Measurements from ENCODE around the gene MAPK8.

The MAPK8 gene

DNA sequence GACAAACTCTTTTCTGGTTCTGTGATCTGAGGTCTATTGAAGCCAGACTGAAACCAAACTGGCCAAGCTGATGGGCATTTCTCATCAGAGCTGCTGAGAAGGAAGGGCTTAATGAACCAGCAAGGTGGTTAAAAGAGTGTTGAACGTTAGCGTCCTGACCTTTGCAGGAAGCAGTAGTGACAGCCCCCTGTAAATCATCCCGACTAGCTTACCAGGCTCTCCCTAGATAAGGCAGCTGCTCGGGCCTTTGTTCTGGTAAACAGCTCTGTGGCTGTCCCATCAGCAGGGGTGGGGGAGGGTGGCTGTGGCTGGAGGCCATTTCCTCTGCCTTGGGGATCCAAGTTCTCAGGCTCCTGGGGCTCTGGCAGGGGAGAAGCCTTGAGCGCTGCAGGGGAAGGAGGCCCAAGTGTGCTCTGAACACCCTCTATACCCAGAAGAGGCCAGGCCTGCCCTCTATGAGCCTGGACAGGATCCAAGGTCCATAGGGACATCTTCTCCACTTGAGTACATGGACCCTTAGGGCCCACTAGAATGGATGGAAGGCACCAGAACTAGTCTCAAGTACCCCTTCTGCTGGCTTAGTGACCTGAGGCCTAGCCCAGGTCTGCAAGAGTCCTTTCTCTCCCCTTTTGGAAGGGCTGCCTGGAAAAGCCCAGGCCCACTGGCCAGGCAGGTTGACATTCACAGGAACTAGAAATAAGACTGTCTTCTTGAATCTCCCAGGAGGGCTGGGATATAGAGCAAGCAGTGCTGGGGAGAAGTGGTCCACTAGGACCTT, 163.8 kb downstream of the MAPK8 start:
- no peak for DNase-seq (ENCODE audit: extremely low read depth in 1 of 2, low read depth in 1 of 2)

DNA sequence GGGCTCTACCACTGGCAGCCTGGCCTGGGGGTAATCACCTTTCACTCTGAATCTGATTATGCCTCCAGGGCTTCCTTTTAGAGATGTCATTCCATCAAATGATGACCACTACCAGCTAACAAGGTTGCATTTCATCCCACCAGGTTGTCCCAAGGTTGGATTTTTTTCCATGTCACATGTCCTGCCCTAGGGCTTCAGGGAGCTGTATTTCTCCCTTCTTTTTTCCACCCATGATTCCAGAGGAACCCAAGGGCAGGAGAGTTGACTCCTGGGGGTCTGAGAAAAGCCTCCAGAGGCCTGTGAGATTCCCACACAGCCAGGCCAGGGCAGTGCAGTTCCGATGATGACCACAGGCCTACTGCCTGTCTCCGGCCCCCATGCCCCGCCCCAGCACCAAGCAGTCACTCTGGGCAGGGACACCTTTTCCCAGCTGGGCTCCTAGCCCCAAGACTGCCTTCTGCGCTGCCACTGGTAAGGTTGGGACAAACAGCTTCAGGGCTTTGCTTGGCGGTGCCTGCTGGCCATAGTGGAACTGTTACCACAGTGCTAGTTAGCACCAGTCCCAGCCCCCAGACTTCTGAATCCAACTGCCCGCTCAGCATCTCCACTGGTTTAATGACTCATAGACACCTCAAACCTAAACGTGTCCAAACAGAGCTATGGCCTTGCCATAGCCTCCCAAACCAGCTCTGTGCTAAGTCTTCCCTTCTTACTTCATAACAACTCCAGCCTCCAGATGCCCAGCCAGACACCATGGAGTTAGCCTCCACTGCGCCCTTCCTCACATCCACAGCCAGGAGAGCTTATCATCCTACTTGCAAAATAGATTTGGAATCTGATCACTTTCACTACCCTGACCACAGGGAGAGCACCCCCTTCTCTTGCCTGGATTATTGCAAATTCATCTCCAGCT, 164.7 kb downstream of the MAPK8 start:
- DNase-seq (ENCODE audit: extremely low read depth in 1 of 2, low read depth in 1 of 2) = no peak

DNA sequence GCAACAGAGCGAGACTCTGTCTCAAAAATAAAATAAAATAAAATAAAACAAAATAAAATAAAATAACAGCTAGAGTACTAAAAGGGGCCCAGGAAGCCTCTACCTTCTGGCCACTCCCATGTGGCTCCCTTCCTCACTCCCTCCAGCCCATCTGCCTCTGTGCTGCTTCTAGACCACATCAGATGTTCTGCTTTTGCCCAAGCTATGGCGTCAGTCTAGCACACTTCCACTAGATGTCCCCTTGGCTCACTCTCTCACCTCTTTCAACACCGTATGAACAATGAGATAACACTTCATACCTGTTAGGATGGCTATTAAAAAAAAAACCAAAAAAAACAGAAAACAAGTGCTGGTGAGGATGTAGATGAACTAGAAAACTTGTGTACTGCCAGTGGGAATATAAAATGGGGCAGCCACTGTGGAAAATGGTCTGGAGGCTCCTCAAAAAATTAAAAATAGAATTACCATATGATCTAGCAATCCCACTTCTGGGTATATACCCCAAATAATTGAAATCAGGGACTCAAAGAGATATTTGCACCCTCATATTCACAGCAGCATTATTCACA, 166.1 kb downstream of the MAPK8 start:
- DNase-seq (ENCODE audit: extremely low read depth in 1 of 2, low read depth in 1 of 2) = no peak

DNA sequence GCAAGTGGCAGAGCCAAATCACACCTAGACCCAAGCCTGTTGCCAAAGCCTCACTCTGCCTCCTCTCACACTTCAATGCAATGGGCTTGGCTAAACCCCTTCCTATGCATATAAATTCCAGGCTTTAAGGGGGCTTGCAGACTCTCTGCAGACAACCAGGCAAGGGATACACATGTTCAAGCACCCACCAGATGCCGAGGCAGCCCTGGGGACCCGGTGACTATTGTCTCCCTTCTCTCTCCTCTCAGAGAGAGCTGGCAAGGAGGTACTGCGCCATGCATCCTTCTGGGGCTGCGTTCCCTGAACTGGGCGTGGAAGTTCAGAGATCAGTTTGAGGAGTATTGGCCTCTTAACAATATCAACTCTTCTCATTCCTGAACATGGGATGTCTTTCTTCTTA, 167.2 kb downstream of the MAPK8 start:
- no peak for DNase-seq (ENCODE audit: extremely low read depth in 1 of 2, low read depth in 1 of 2)

DNA sequence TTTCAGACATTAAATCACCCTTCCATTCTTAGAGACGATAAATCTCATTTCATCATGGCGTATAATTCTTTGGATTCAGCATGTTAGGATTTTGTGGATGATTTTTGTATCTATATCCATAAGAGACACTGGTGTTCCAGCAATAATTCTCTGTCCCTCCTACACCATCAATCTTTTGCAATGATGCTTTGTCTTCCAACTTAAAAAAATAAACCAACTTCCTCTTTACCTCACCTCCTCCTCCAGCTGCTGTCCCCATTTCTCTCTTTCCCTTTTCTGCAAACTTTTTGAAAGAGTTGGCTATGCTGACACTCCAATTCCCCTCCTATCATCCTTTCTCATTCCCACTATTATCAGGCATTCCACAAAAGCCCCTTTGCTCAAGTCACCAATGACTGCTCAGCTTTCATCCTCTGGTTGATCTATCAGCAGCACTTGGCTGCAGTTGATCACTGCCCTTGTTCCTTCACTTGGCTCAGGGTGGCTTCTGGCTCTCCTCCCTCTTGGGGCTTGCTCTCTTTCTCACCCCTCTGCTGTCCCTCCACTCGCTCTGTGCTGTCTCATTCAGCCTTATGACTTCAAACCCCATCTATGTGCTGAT, 168.4 kb downstream of the MAPK8 start:
- no peak for DNase-seq (ENCODE audit: extremely low read depth in 1 of 2, low read depth in 1 of 2)

DNA sequence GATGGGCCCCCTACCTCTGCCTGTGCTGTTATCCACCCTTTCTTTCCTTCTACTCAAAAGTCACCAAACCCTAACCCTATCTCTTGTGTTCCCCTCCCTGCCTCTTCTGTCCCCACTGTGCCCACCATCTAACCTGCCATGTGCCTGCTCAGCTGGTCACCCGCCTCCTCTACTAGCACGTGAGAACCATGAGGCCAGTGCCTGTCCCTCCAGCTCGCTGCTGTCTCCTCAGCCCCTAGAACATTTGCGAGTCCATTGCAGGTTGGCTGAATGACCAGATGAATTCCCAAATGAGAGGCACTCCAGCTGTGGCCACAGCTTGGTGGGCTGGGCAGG, 169.4 kb downstream of the MAPK8 start:
- DNase-seq (ENCODE audit: extremely low read depth in 1 of 2, low read depth in 1 of 2) = no peak

DNA sequence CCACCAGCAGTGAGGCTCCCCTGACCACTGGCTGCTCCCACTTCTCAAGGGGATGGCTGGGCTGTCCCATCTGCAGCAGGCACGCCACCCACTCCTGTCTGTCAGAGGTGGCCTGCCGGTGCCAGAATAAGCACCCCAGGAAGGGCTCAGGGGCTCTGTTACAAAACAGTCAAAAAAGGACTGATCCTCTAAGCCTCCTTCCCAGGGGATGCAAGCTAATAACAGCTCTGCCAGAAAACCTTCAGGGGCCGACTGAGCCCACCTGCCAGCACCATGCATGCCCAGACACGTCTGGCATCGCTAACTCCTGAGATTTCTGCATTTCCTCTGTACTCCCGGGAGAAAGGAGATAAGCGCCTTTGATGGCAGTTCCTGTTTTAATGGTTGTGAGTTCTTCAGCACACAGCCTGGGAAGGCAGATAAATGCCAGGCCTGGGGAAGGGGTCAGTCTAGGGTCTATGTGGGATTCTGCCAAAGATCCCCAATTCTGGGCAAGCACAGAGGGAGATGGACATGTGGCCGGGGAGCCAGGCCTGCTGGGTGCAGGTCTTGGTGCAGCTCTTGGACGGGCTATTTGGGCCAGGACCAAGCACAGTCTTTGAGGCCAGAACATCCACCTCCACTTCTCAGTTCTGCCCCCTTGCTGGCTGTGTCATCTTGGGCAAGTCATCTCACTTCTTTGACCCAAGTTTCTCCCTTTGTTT, 170.0 kb downstream of the MAPK8 start:
- no peak for DNase-seq (ENCODE audit: extremely low read depth in 1 of 2, low read depth in 1 of 2)

DNA sequence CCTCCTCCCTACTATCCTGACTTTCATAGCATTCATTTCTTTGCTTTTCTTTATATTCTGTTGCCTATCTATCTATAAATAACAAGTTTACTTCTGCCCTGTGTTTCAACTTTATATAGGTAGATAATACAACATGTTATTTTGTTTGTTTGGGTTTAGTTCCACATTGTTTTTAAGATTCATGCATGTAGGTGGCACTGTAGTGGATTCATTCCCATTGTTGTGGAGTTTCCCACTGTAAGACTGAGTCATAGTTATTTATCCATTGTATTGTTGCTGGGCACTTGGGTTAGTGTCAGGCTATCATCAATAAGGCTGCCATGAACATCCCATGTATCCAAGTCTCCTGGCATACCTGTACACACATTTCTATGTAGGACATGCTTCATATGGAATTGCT, 170.7 kb downstream of the MAPK8 start:
- DNase-seq (ENCODE audit: extremely low read depth in 1 of 2, low read depth in 1 of 2) = no peak

DNA sequence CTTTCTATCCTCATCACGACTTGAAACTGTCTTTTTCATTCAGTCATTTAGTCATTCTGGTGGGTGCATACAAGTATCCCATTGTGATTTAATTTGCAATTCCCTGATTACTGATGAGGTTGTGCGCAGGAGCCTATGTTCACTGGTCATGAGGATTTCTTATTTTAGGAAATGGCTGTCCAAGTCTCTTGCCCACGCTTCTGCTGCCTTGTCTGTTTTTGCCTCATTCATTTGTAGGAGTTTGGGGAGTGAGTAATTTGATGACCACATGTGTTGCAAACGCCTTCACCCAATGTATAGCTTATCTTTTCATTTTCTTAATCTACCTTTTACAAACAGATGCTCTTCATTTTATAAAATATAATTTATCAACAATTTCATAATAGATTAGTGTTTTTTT, 171.1 kb downstream of the MAPK8 start:
- no peak for DNase-seq (ENCODE audit: extremely low read depth in 1 of 2, low read depth in 1 of 2)

DNA sequence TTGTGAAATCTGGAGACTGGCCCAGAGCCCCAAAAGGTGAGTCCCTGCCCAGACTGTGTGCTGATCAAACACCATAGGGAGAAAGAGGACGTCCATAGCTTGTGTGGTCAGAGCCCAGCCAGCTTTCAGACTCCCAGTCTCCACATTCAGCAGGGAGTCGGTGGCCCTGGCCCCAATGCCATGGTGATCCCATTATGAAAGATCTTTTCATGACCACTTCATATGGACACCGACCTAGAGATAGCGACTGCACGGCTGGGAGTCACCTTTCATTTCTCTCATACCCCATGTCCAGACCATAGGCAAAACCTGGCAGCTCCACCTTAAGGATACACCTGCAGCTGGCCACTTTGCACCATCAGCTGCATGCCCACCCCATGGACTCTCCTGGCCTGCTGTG, 172.0 kb downstream of the MAPK8 start:
- DNase-seq (ENCODE audit: extremely low read depth in 1 of 2, low read depth in 1 of 2) = no peak

DNA sequence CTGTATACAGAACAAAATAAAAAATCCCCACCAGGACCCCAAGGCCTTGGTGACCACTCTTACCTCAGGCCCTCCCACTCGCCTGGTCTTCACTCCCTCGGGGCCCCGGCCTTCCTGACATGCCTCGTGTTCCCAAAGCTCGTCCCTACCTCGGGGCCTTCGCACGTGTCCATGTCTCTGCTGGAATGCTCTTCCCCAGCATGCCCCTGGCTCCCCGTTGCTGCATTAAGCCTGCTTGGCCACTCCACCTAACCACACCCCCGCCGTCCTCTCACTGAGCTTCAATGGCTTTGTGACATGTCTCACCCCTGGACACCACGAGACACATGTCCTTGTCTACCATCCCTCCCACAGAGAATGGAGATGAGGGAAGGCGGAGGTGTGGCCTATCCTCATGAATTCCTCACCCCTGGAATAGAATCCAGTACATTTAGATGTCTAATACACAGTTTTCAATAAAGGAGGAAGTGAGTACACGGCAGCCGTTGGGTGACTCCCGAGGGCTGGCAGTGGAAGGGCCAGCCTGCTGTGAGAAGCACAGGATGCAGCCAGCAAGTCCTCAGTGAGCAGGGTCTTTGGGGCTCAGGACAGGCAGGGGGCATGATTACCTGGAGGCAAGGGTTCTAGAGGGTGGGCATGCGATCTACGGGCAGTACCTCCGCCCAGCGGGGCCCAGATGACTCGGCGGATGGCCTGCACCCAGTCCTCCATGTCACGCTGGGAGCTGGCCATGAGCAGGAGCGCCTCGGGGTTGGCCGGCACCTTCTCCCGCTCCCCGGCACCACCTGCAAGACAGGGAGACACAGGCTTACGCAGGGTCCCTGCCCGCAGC, 172.7 kb downstream of the MAPK8 start:
- no peak for DNase-seq (ENCODE audit: extremely low read depth in 1 of 2, low read depth in 1 of 2)

DNA sequence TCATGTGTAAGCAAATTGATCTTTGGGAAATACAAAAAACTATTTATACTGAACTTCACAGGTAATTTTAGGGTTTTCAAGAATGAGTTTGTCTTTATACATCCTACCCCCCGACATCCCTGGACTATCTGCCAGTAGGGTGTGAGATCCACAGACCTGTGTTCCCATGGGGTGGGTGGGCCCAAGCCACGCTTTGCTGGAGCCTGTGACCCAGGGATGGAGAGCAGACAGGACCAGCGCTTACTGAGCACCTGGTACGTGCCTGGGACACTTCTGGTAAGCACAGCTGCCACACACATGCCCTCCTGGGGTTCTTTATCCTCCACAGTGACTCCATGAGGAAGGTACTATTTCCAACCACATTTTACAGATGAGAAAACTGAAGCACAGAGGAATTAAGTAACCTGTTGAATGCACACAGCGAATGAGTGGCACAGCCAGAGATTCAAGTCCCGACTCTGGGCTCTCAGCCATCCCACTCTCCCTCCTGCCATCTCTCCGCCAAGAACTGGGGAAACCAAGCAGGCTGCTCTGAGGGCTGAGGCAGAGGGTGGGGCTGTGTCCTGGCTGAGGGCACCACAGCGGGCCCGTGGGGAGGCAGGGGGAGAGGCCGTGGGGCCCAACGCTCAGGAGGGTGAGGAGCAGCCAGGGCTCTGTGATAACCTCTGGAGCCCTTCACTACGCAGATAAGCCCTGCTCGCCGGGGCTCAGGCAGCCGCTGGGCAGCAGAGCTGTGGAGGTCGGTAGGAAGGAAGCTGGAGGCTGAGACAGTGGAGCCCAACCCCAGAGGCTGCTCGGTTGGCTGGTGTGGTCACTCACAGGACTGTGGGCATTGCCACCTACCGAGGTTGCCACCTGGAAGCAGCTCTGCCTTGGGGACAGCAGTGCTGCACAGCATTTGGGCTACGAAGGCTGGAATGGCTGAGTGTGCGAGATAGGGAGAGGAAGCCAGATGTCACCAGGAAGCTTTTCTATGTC, 174.2 kb downstream of the MAPK8 start:
- DNase-seq (ENCODE audit: extremely low read depth in 1 of 2, low read depth in 1 of 2) = no peak

DNA sequence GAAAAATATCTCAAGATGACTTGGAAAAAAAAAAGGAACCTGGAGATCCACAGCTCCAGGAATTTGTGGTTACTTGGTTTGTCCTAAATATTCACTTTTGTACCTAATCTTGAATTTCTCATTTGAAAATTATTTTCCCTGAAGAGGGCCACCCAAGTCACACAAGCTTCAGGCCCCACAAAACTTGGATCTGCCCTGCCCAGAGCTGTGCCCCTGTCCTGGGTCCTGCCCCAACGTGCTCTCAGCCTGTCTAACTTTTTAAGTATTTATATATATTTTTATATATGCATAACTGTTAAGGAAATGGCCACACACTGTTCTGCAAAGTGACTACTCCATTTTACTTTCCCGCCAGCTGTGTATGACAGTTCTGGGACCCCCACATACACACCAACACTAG, 174.9 kb downstream of the MAPK8 start:
- DNase-seq (ENCODE audit: extremely low read depth in 1 of 2, low read depth in 1 of 2) = no peak

DNA sequence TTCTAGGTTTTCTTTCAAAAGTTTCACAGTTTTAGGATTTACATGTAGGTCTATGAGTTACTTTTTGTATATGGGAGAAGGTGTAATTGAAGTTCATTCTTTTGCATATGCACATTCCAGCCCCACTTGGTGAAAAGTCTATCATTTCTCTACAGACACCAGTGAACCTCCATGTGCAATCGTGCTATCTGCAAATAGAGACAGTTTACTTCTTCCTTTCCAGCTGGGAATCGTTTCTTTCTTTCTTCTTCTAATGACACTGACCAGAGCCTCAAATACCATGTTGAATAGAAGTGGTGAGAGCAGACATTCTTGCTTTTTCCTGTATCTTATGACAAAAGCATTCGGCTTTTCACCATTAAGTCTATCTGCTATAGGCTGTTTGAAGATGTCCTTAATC, 175.7 kb downstream of the MAPK8 start:
- no peak for DNase-seq (ENCODE audit: extremely low read depth in 1 of 2, low read depth in 1 of 2)

DNA sequence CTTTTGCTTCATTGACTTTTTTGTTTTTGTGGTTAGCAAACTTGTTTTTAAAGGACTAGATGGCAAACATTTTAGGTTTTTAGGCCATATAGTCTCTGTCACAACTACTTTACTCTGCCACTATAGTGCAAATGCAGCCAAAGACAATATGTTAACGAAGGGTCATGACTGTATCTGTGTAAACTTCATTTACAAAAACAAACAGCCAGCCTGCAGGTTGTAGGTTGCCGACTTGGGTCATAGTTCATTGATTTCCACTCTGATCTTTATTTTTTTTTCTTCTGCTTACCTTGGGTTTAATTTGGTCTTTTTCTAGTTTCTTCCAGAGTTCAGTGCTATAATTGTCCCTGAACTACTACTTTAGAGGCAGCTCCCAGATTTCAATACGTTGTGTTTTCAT, 178.4 kb downstream of the MAPK8 start:
- DNase-seq (ENCODE audit: extremely low read depth in 1 of 2, low read depth in 1 of 2) = no peak

DNA sequence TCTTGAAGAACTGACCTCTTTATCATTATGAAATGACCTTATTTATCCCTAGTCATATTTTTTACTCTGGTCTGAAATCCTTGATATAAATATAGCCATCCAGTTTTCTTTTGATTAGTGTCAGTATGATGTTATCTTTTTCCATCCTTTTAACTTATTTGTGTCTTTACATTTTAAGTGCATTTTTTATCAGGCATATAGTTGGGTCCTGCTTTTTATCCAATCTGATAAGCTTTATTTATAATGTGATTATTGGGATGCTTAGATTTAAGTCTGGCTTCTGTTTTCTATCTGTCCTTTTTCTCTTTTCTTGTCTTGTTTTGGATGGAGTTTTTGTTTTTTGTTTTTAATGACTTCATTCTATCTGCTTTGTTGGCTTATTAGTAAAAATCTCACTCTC, 179.2 kb downstream of the MAPK8 start:
- DNase-seq (ENCODE audit: extremely low read depth in 1 of 2, low read depth in 1 of 2) = no peak

DNA sequence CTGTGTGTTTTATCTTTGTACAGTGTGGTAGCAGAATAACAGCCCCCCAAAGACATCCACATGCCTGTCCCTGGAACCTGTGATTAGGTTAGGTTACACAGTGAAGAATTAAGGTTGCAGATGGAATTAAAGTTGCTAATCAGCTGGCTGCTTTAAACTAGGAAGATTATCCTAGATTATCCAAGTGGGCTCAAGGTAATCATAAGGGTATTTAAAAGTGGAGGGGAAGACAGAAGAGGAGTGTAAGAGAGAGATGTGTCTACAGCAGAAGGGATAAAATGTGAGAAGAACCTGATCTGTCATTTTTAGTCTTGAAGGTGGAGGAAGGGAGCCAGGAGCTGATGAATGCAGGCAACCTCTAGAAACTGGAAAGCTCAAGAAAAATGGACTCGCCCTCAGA, 180.8 kb downstream of the MAPK8 start:
- DNase-seq (ENCODE audit: extremely low read depth in 1 of 2, low read depth in 1 of 2) = no peak

All from stimulated activated CD8-positive, alpha-beta memory T cell treated with anti-CD3 and anti-CD28 coated beads, Interleukin-7, amount 100 ng/mL, for 48 hours (primary cell).